IPS-20b (cell line): ENCODE results near the gene DLX6.

Source experiments
- H3K27ac ChIP-seq: one replicate; pipeline ENCODE4 v1.5.1; 2013; ENCODE audit warnings: low read length
- H3K27me3 ChIP-seq: 2 replicates; pipeline ENCODE4 v1.6.1; 2013; ENCODE audit warnings: mild to moderate bottlenecking, low read length, inconsistent platforms; ENCODE audit not compliant: insufficient read depth
- H3K36me3 ChIP-seq: 2 replicates; pipeline ENCODE4 v1.6.1; 2013; ENCODE audit warnings: low read depth, mild to moderate bottlenecking, inconsistent platforms, low read length, moderate library complexity; ENCODE audit not compliant: insufficient read depth
- H3K4me1 ChIP-seq: 2 replicates; pipeline ENCODE4 v1.6.1; 2013; ENCODE audit warnings: mild to moderate bottlenecking, control low read depth, inconsistent platforms, low read length, moderate library complexity; ENCODE audit not compliant: insufficient read depth
- H3K4me3 ChIP-seq: 2 replicates; pipeline ENCODE4 v1.5.1; 2013; ENCODE audit warnings: mild to moderate bottlenecking, low read length, inconsistent platforms
- H3K9ac ChIP-seq: 2 replicates; pipeline ENCODE4 v1.6.1; 2013; ENCODE audit warnings: low read depth, mild to moderate bottlenecking, inconsistent platforms, low read length, moderate library complexity
- H3K9me3 ChIP-seq: 2 replicates; pipeline ENCODE4 v1.6.1; 2013; ENCODE audit warnings: mild to moderate bottlenecking, low read depth, low read length, inconsistent platforms; ENCODE audit not compliant: insufficient read depth

The DLX6 gene

GRCh38 chr7:97014145-97014750 is 8.9 kb downstream of the DLX6 start:
- peaks cover 100% of the 10 kb centered on the region for H3K27me3 ChIP-seq
- H3K4me3 ChIP-seq, result no peak overlapping the region
- H3K9ac ChIP-seq, result no peak overlapping the region
- H3K27ac ChIP-seq, result no peak overlapping the region
- peaks cover 5% of the 10 kb centered on the region; the same call in 1 of the 2 replicates for H3K9me3 ChIP-seq
- H3K4me1 ChIP-seq, result no peaks in the 10 kb centered on the region
- H3K36me3 ChIP-seq, result no peaks in the 10 kb centered on the region

GRCh38 chr7:97015279-97015678 is 9.9 kb downstream of the DLX6 start:
- H3K4me1 ChIP-seq, result no peaks in the 10 kb centered on the region
- no peaks in the 10 kb centered on the region for H3K36me3 ChIP-seq
- H3K27ac ChIP-seq, result no peak overlapping the region
- H3K27me3 ChIP-seq, result peaks cover 100% of the 10 kb centered on the region
- H3K4me3 ChIP-seq, result no peak overlapping the region
- H3K9ac ChIP-seq, result no peak overlapping the region
- peaks cover 5% of the 10 kb centered on the region; the same call in 1 of the 2 replicates for H3K9me3 ChIP-seq

- Histone ChIP-seq H3K4me3 (no peak overlapping the region), H3K9me3 (peaks cover 5% of the 10 kb centered on the region; the same call in 1 of the 2 replicates), H3K36me3 (no peaks in the 10 kb centered on the region), H3K9ac (no peak overlapping the region), H3K27ac (no peak overlapping the region), H3K4me1 (peaks cover 3% of the 10 kb centered on the region; the same call in 1 of the 2 replicates), H3K27me3 (peaks cover 100% of the 10 kb centered on the region)
Observed at GRCh38 chr7:97015756-97016380, 10.5 kb downstream of the DLX6 start.

- no peak overlapping the region for H3K9ac ChIP-seq
- peaks cover 5% of the 10 kb centered on the region; the same call in 1 of the 2 replicates for H3K9me3 ChIP-seq
- H3K36me3 ChIP-seq, result no peaks in the 10 kb centered on the region
- H3K27ac ChIP-seq, result no peak overlapping the region
- peaks cover 100% of the 10 kb centered on the region for H3K27me3 ChIP-seq
- peak overlapping the region; percentile 43 for H3K4me3 ChIP-seq
- peaks cover 5% of the 10 kb centered on the region; the same call in 1 of the 2 replicates for H3K4me1 ChIP-seq
Observed at GRCh38 chr7:97016381-97017191, 11.2 kb downstream of the DLX6 start.

- Histone ChIP-seq H3K27ac (no peak overlapping the region), H3K9ac (no peak overlapping the region), H3K36me3 (no peaks in the 10 kb centered on the region), H3K9me3 (peaks cover 5% of the 10 kb centered on the region; the same call in 1 of the 2 replicates), H3K4me3 (peak overlapping the region; percentile 43), H3K27me3 (peaks cover 100% of the 10 kb centered on the region), H3K4me1 (peaks cover 10% of the 10 kb centered on the region)
Observed at GRCh38 chr7:97017192-97018125, 12.1 kb downstream of the DLX6 start.

GRCh38 chr7:97018126-97018601 is 12.8 kb downstream of the DLX6 start:
- no peak overlapping the region for H3K9ac ChIP-seq
- peaks cover 100% of the 10 kb centered on the region for H3K27me3 ChIP-seq
- H3K9me3 ChIP-seq, result peaks cover 5% of the 10 kb centered on the region; the same call in 1 of the 2 replicates
- H3K27ac ChIP-seq, result no peak overlapping the region
- H3K4me1 ChIP-seq, result peaks cover 11% of the 10 kb centered on the region
- H3K4me3 ChIP-seq, result no peak overlapping the region
- no peaks in the 10 kb centered on the region for H3K36me3 ChIP-seq

GRCh38 chr7:97018791-97019531 is 13.6 kb downstream of the DLX6 start:
- Histone ChIP-seq H3K27ac (no peak overlapping the region), H3K4me1 (peaks cover 14% of the 10 kb centered on the region), H3K36me3 (no peaks in the 10 kb centered on the region), H3K4me3 (no peak overlapping the region), H3K9ac (no peak overlapping the region), H3K9me3 (peaks cover 5% of the 10 kb centered on the region; the same call in 1 of the 2 replicates), H3K27me3 (peaks cover 100% of the 10 kb centered on the region)

- Histone ChIP-seq H3K27me3 (peaks cover 100% of the 10 kb centered on the region), H3K4me1 (peaks cover 18% of the 10 kb centered on the region)
Observed at GRCh38 chr7:97019710-97020225, 14.4 kb downstream of the DLX6 start.

GRCh38 chr7:97020601-97020995 is 15.2 kb downstream of the DLX6 start:
- Histone ChIP-seq H3K36me3 (no peaks in the 10 kb centered on the region), H3K9ac (no peak overlapping the region), H3K27me3 (peaks cover 100% of the 10 kb centered on the region), H3K27ac (no peak overlapping the region), H3K4me3 (peak overlapping the region; percentile 55), H3K4me1 (peaks cover 21% of the 10 kb centered on the region), H3K9me3 (peaks cover 5% of the 10 kb centered on the region; the same call in 1 of the 2 replicates)

More at GRCh38 chr7:97019710-97020225, 14.4 kb downstream of the DLX6 start:
- Histone ChIP-seq H3K9ac (no peak overlapping the region), H3K36me3 (no peaks in the 10 kb centered on the region), H3K27ac (no peak overlapping the region), H3K4me3 (no peak overlapping the region), H3K9me3 (peaks cover 5% of the 10 kb centered on the region; the same call in 1 of the 2 replicates)

GRCh38 chr7:97020996-97021746 is 15.8 kb downstream of the DLX6 start:
- peaks cover 100% of the 10 kb centered on the region for H3K27me3 ChIP-seq
- no peak overlapping the region for H3K9ac ChIP-seq
- H3K36me3 ChIP-seq, result no peaks in the 10 kb centered on the region
- H3K4me1 ChIP-seq, result peaks cover 23% of the 10 kb centered on the region
- no peak overlapping the region for H3K27ac ChIP-seq
- H3K9me3 ChIP-seq, result peaks cover 5% of the 10 kb centered on the region; the same call in 1 of the 2 replicates
- peak overlapping the region; percentile 55 for H3K4me3 ChIP-seq
